Muscle layer of duodenum (tissue), 2 donors: ENCODE measurements around the gene C17orf107.

Experiments used
- H3K27ac ChIP-seq: one replicate; pipeline ENCODE4 v1.7.0; 2013; ENCODE audit warnings: mild to moderate bottlenecking, low read length
- H3K27me3 ChIP-seq: one replicate; pipeline ENCODE4 v1.7.0; 2013; ENCODE audit warnings: low read depth, mild to moderate bottlenecking, control low read depth, low read length
- H3K36me3 ChIP-seq, 2 donors: one replicate each; pipeline ENCODE4 v1.7.0; 2013; ENCODE audit warnings: low read length in 2 of 2, control low read depth in 1 of 2, mild to moderate bottlenecking in 1 of 2; ENCODE audit not compliant: insufficient read depth in 2 of 2, control insufficient read depth in 1 of 2
- H3K4me1 ChIP-seq, 2 donors: one replicate each; pipeline ENCODE4 v1.7.0; 2013; ENCODE audit warnings: low read length in 2 of 2, mild to moderate bottlenecking in 2 of 2, control low read depth in 1 of 2, moderate library complexity in 1 of 2; ENCODE audit not compliant: insufficient read depth in 2 of 2, control insufficient read depth in 1 of 2
- H3K4me3 ChIP-seq, 2 donors: one replicate each; pipeline ENCODE4 v1.7.0; 2013; ENCODE audit warnings: low read length in 2 of 2, low read depth in 1 of 2, mild to moderate bottlenecking in 1 of 2
- H3K9me3 ChIP-seq, 2 donors: one replicate each; pipeline ENCODE4 v1.7.0; 2013; ENCODE audit warnings: low read length in 2 of 2, control low read depth in 1 of 2, mild to moderate bottlenecking in 1 of 2; ENCODE audit not compliant: control insufficient read depth in 1 of 2
- donor health status: healthy.

Gene C17orf107

DNA sequence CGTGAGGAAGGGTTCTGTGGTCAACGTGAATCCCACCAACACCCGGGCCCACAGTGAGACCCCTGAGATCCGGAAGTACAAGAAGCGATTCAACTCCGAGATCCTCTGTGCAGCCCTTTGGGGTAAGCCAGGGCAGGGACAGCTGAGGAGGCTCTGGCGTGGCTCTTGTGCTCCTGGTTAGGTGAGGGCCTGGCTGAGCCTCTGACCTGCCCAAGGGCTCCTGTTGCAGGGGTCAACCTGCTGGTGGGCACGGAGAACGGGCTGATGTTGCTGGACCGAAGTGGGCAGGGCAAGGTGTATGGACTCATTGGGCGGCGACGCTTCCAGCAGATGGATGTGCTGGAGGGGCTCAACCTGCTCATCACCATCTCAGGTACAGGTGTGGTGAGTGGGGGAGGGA is 4.2 kb upstream of the C17orf107 start:
- Histone ChIP-seq H3K36me3 (peaks cover 38 to 74% of the 10 kb centered on the region in 2 donors), H3K27me3 (peaks cover 7% of the 10 kb centered on the region), H3K9me3 (no peaks in the 10 kb centered on the region), H3K4me3 (no peak overlapping the region), H3K27ac (no peak overlapping the region), H3K4me1 (peaks cover 0 to 11% of the 10 kb centered on the region in 2 donors)

GRCh38 chr17:4895657-4896331 is 3.5 kb upstream of the C17orf107 start:
- no peak overlapping the region for H3K27ac ChIP-seq
- peaks cover 33 to 67% of the 10 kb centered on the region in 2 donors for H3K36me3 ChIP-seq
- H3K9me3 ChIP-seq, result no peaks in the 10 kb centered on the region
- no peak overlapping the region for H3K4me3 ChIP-seq
- peaks cover 12% of the 10 kb centered on the region for H3K27me3 ChIP-seq
- H3K4me1 ChIP-seq, result peaks cover 0 to 12% of the 10 kb centered on the region in 2 donors

DNA sequence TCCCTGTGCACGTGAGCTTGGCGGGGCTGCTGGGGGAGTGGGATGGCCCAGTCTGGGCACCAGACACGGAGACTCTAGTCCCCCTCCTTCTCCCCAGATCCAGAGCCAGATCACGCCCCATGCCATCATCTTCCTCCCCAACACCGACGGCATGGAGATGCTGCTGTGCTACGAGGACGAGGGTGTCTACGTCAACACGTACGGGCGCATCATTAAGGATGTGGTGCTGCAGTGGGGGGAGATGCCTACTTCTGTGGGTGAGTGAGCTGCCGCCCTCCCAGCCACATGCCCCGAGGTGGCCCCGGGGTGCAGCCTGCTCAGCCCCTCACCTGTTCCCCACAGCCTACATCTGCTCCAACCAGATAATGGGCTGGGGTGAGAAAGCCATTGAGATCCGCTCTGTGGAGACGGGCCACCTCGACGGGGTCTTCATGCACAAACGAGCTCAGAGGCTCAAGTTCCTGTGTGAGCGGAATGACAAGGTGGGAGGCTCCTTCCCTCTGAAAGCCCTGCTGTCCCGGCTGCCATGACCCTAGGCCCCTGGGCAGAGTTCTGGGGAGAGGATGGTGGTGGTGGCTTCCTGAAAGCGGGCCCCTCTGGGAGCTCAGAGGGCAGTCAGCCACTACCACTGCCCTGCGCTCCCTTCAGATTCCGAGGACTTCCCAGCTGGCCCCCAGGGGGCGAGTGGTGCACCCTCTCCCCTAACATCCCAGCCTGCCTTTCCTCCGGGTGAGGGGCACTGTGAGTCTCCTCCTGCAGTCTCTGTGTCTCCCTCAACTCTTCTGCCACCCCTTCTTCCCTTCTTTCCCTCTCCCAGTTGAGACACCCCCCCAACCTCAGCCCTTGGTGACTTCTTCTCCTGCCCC is 2.8 kb upstream of the C17orf107 start:
- Histone ChIP-seq H3K27ac (no peak overlapping the region), H3K27me3 (peaks cover 12% of the 10 kb centered on the region)

GRCh38 chr17:4897198-4897687 is 2.1 kb upstream of the C17orf107 start:
- Histone ChIP-seq H3K36me3 (peaks cover 22 to 53% of the 10 kb centered on the region in 2 donors), H3K4me1 (peaks cover 0 to 12% of the 10 kb centered on the region in 2 donors), H3K9me3 (no peaks in the 10 kb centered on the region), H3K27me3 (peaks cover 12% of the 10 kb centered on the region), H3K27ac (no peak overlapping the region), H3K4me3 (no peak overlapping the region)

More for the DNA sequence above, 2.8 kb upstream of the C17orf107 start:
- Histone ChIP-seq H3K36me3 (peaks cover 26 to 60% of the 10 kb centered on the region in 2 donors), H3K4me3 (no peak overlapping the region), H3K4me1 (peaks cover 0 to 12% of the 10 kb centered on the region in 2 donors), H3K9me3 (no peaks in the 10 kb centered on the region)

DNA sequence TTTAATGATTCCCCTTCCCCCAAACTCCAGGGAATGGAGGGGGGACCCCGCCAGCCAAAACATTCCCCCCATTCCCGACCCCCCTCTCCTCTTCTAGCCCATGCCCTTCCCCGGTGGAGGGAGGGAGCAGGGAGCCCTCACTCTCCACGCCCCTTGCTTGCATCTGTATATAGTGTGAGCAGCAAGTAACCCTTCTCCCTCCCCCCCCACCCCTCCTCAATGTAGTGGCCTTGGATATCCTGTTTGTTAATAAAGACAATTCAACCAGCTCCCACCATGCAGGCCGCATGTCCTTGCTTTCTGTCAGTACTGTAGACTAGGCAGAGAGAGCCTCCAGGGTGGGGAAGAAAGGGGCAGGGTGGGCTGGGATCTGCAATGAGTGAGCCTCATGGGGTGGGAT is 1.6 kb upstream of the C17orf107 start:
- H3K27ac ChIP-seq, result no peak overlapping the region
- H3K4me1 ChIP-seq, result peaks cover 0 to 12% of the 10 kb centered on the region in 2 donors
- H3K27me3 ChIP-seq, result peaks cover 12% of the 10 kb centered on the region
- peaks cover 22 to 47% of the 10 kb centered on the region in 2 donors for H3K36me3 ChIP-seq
- no peaks in the 10 kb centered on the region for H3K9me3 ChIP-seq
- H3K4me3 ChIP-seq, result no peak overlapping the region

GRCh38 chr17:4898351-4898750 is 985 bp upstream of the C17orf107 start:
- Histone ChIP-seq H3K36me3 (peaks cover 22 to 42% of the 10 kb centered on the region in 2 donors), H3K4me1 (peaks cover 0 to 12% of the 10 kb centered on the region in 2 donors), H3K27me3 (peaks cover 12% of the 10 kb centered on the region), H3K9me3 (no peaks in the 10 kb centered on the region), H3K4me3 (no peak overlapping the region), H3K27ac (no peak overlapping the region)

GRCh38 chr17:4898927-4899326 is 409 bp upstream of the C17orf107 start:
- no peak overlapping the region for H3K27ac ChIP-seq
- H3K9me3 ChIP-seq, result no peaks in the 10 kb centered on the region
- peaks cover 21 to 36% of the 10 kb centered on the region in 2 donors for H3K36me3 ChIP-seq
- peaks cover 0 to 12% of the 10 kb centered on the region in 2 donors for H3K4me1 ChIP-seq
- peak overlapping the region; percentile 39 to 57 for H3K4me3 ChIP-seq
- peaks cover 12% of the 10 kb centered on the region for H3K27me3 ChIP-seq

DNA sequence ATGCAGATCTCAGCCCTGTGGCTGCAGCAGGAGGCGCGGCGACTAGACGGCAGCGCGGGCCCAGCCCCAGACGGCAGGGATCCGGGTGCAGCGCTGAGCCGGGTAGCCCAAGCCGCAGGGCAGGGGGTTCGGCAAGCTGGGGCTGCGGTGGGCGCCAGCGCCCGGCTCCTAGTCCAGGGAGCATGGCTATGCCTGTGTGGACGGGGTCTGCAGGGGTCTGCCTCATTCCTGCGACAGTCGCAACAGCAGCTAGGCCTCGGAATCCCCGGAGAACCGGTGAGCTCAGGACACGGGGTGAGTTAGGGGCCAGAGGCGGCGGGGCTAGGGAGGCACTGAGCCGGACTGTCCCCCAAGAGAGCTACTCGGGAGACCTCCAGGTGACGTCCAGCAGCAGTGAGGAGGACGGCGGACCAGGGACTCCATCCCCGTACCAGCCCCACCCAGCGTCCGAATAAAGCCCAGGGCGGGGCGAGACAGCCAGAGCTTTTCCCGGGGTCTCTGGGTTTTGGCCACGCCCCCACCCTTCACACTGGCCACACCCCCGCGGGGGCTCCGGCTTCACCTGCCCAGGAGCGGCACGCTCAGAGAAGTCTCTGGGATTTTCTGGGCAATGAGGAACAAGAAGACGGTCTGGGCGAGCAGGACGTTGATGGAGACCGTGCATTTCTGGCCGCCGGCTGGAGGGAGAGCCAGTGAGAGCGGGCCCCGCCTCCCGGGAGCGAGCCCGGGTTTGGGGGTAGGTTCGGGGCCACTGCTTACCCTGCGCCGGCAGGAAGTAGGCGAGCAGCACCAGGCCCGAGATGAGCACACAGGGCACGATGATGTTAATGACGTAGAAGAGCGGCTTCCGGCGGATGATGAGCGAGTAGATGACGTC is 1.1 kb downstream of the C17orf107 start:
- H3K4me3 ChIP-seq, result peak overlapping the region; percentile 39 to 57
- no peaks in the 10 kb centered on the region for H3K9me3 ChIP-seq
- H3K36me3 ChIP-seq, result peaks cover 6 to 21% of the 10 kb centered on the region in 2 donors
- peaks cover 0 to 12% of the 10 kb centered on the region in 2 donors for H3K4me1 ChIP-seq
- H3K27ac ChIP-seq, result no peak overlapping the region
- peaks cover 12% of the 10 kb centered on the region for H3K27me3 ChIP-seq

DNA sequence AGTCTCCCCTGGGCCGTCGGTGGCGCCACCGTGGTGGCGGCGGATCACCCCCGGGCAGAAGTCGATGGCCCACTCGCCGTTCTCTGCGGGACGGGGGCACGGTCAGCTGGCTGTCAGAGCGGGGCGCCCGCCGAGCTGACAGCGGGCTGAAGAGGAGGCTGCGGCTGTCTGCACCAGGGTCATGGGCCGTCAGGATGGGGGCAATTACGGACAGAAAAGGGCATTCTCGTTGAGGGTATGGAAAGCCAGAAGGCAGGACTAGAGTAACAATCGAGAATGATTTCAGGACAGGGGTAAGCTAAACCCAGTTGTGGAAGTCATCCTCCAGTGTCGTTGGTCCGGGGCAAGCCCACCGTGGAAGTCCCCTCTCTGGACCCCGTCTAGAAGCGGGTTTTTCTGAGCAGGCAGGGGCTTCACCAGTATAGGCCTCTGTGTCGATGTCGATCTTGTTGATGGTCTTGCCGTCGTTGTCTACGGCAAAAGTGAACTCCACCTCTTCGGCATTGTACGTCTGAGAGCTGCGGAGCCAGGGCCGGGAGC is 1.8 kb downstream of the C17orf107 start:
- H3K27ac ChIP-seq, result no peak overlapping the region
- H3K36me3 ChIP-seq, result peaks cover 2 to 14% of the 10 kb centered on the region in 2 donors
- peaks cover 12% of the 10 kb centered on the region for H3K27me3 ChIP-seq
- peak overlapping the region in 1 of 2 donors; percentile 39 for H3K4me3 ChIP-seq
- peaks cover 0 to 12% of the 10 kb centered on the region in 2 donors for H3K4me1 ChIP-seq
- H3K9me3 ChIP-seq, result no peaks in the 10 kb centered on the region

DNA sequence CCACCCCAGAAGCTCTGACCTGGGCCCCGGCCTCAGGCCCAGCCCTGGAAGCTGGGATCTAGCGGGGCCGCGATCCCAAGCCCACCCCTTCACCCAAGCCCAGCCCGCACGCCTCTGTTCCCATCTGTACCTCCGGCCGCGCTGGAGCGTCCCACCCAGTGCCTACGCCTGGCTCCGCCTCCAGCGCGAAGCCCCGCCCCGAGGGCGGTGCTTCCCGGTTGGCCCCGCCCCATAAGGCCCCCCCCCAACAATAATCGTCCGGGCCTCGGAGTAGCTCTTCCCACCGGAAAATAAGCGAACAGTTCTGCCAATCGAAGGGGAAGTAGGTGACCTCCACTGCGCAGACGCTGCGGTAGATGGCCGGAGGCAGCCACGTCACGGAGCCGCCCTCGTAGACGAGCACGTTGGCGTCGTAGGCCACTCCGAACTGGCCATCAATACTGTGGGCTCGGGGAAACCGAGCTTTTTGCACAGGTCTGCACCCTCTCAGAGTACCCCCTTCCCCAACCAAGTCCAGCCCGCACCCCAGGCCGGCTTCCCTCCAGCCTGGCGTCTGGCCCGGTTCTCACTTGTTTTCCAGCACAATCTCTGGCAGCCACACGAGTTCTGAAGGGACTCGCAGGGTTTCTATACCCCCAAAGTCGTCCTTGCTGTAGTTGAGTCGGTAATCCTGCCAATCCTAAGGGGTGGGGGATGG is 2.5 kb downstream of the C17orf107 start:
- Histone ChIP-seq H3K27me3 (peaks cover 12% of the 10 kb centered on the region), H3K27ac (no peak overlapping the region), H3K4me3 (peak overlapping the region in 1 of 2 donors; percentile 39), H3K9me3 (no peaks in the 10 kb centered on the region), H3K36me3 (peaks cover 0 to 7% of the 10 kb centered on the region in 2 donors), H3K4me1 (peaks cover 0 to 12% of the 10 kb centered on the region in 2 donors)
